A549 (cell line): Measurements from ENCODE around the gene PIP4K2A. TPM values are rescaled to one million over a fixed set of nuclear protein-coding genes. Genes with fewer than 3 reads are reported as not detected.

Experiments
- ATAC-seq, 2 experiments: fragments of 200-7000 bp in 1 of 2; fragments of >200 bp in 1 of 2; cut with Nextera tagmentation in 1 of 2; cut with Tn5 transposase in 1 of 2; 3 replicates each; pipeline versions ENCODE4 v1.8.0 to v1.9.1; 2018 to 2020; ENCODE audit warnings: mild to moderate bottlenecking in 1 of 2, moderate library complexity in 1 of 2
- CTCF ChIA-PET: fragments of 300-600 bp; sonication (Branson Sonifier 250); formaldehyde crosslinking; extraction: SDS; loops from one replicate; lab custom pipeline; 2021; ENCODE audit warnings: antibody characterized with exemption, inconsistent platforms; lab: Yijun Ruan, JAX
- POLR2A ChIA-PET: fragments of 350-600 bp; formaldehyde crosslinking; extraction: SDS; loops from one replicate; lab custom pipeline; 2021; ENCODE audit warnings: antibody characterized with exemption, inconsistent platforms; lab: Yijun Ruan, JAX
- DNase-seq, 2 experiments: peaks; one replicate each; pipeline versions ENCODE4 v3.0.0 to v3.0.0-alpha.2; 2011 to 2016; ENCODE audit warnings: low read depth in 1 of 2, low spot score in 1 of 2
- FAIRE-seq: peaks from 2 replicates; lab custom pipeline; 2011; peaks lifted over from hg19 to GRCh38; lab: Jason Lieb, UNC
- H3K27ac ChIP-seq, 2 experiments: fragments of >200 bp; sonication (Bioruptor Twin); formaldehyde crosslinking; 3 replicates each; pipeline ENCODE4 v1.5.1; 2016 to 2017
- H3K4me1 ChIP-seq: fragments of >200 bp; sonication (Bioruptor Twin); formaldehyde crosslinking; 3 replicates; pipeline ENCODE4 v1.6.1; 2016
- H3K4me2 ChIP-seq: fragments of >200 bp; sonication (Bioruptor Twin); formaldehyde crosslinking; 3 replicates; pipeline ENCODE4 v1.6.1; 2016
- H3K4me3 ChIP-seq: fragments of >200 bp; sonication (Bioruptor Twin); formaldehyde crosslinking; 3 replicates; pipeline ENCODE4 v1.5.1; 2016
- H3K9me3 ChIP-seq: fragments of >200 bp; sonication (Bioruptor Twin); formaldehyde crosslinking; 3 replicates; pipeline ENCODE4 v1.6.1; 2016
- ATOH8 ChIP-seq: fragments of 250-450 bp; sonication (Bioruptor Pico); IDR thresholded peaks from 2 replicates; pipeline ENCODE4 v1.5.0; 2020; ENCODE audit warnings: low read depth, mild to moderate bottlenecking, moderate library complexity
- BHLHE40 ChIP-seq: IDR thresholded peaks from 2 replicates; pipeline ENCODE4 v1.6.1; 2012; ENCODE audit warnings: low read depth, low read length, inconsistent platforms
- CBX2 ChIP-seq: fragments of 200-600 bp; sonication (generic); IDR thresholded peaks from 2 replicates; pipeline ENCODE4 v1.6.1; 2016; ENCODE audit warnings: low read depth, mild to moderate bottlenecking, borderline replicate concordance
- CBX8 ChIP-seq: fragments of 200-600 bp; sonication (generic); IDR thresholded peaks from 2 replicates; pipeline ENCODE4 v1.6.1; 2016
- EHMT2 ChIP-seq: fragments of 200-600 bp; sonication (generic); IDR thresholded peaks from 2 replicates; pipeline ENCODE4 v1.6.1; 2016; ENCODE audit warnings: antibody characterized with exemption, low read depth, mild to moderate bottlenecking, moderate library complexity
- JUN ChIP-seq, 2 experiments: fragments of >200 bp; sonication (Bioruptor Twin); formaldehyde crosslinking; IDR thresholded peaks; 2 replicates in 1 of 2; 3 replicates in 1 of 2; pipeline ENCODE4 v1.6.1; 2016 to 2017
- KDM5A ChIP-seq: fragments of 200-600 bp; sonication (generic); IDR thresholded peaks from 2 replicates; pipeline ENCODE4 v1.6.1; 2016; ENCODE audit warnings: antibody characterized with exemption, mild to moderate bottlenecking
- MAFK ChIP-seq: fragments of 450-650 bp; IDR thresholded peaks from 2 replicates; pipeline ENCODE4 v1.6.1; 2014; ENCODE audit not compliant: partially characterized antibody
- PHF8 ChIP-seq: fragments of 200-600 bp; sonication (generic); IDR thresholded peaks from 2 replicates; pipeline ENCODE4 v1.6.1; 2016; ENCODE audit warnings: low read depth, mild to moderate bottlenecking, antibody characterized with exemption, moderate library complexity, borderline replicate concordance
- RAD21 ChIP-seq, 2 experiments: fragments of >200 bp in 1 of 2; sonication (Bioruptor Twin) in 1 of 2; formaldehyde crosslinking in 1 of 2; IDR thresholded peaks in 1 of 2; conservative IDR thresholded peaks in 1 of 2; 2 replicates in 1 of 2; 3 replicates in 1 of 2; pipeline ENCODE4 v1.6.1; 2012 to 2018; ENCODE audit warnings: inconsistent platforms in 1 of 2
- RARB ChIP-seq: fragments of 250-450 bp; sonication (Bioruptor Pico); IDR thresholded peaks from 2 replicates; pipeline ENCODE4 v1.8.0; 2021; ENCODE audit warnings: mild to moderate bottlenecking, moderate library complexity
- RNF2 ChIP-seq: fragments of 200-600 bp; sonication (generic); IDR thresholded peaks from 2 replicates; pipeline ENCODE4 v1.6.1; 2016; ENCODE audit warnings: low read depth, mild to moderate bottlenecking, antibody characterized with exemption, moderate library complexity, borderline replicate concordance
- SMC3 ChIP-seq: fragments of >200 bp; sonication (Bioruptor Twin); formaldehyde crosslinking; IDR thresholded peaks from 3 replicates; pipeline ENCODE4 v1.6.1; 2018; ENCODE audit warnings: inconsistent platforms
- ZFP36 ChIP-seq: fragments of 450-650 bp; IDR thresholded peaks from 2 replicates; pipeline ENCODE4 v1.6.1; 2014; ENCODE audit warnings: borderline replicate concordance; ENCODE audit not compliant: partially characterized antibody
- WGBS: methylation state at CpG from one replicate; pipeline ENCODE4 v1.1.6; 2017; ENCODE audit errors: missing lambda C conversion rate; 5-methylcytosine and 5-hydroxymethylcytosine counted together
- polyA plus RNA-seq, 4 experiments: library from polyadenylated mRNA; depleted of rRNA in 3 of 4; stranded (reverse); fragments of >200 nt; fragmentation: RNase III in 1 of 4; extraction: RNeasy Plus Mini Kit Qiagen cat#74134 plus additional on column Dnase treatment in 1 of 4; gene quantifications; 2 replicates in 3 of 4; 3 replicates in 1 of 4; pipeline ENCODE4 v1.2.3, GENCODE V29; 2011 to 2017
- TF ChIP-seq, protein P1 (sequence below): fragments of >200 bp; sonication (Bioruptor Twin); formaldehyde crosslinking; IDR thresholded peaks from 3 replicates; pipeline ENCODE4 v1.5.1; 2016
- TF ChIP-seq, protein P2 (sequence below): fragments of 150-350 bp; IDR thresholded peaks from 2 replicates; pipeline ENCODE4 v1.6.1; 2014; ENCODE audit warnings: low read depth, mild to moderate bottlenecking, low read length
- TF ChIP-seq, protein P3 (sequence below): fragments of >200 bp; sonication (Bioruptor Twin); formaldehyde crosslinking; IDR thresholded peaks from 3 replicates; pipeline ENCODE4 v1.6.1; 2016
- TF ChIP-seq, protein P4 (sequence below): fragments of >200 bp; sonication (Bioruptor Twin); formaldehyde crosslinking; IDR thresholded peaks from 2 replicates; pipeline ENCODE4 v1.6.1; 2016

PIP4K2A gene
- polyA plus RNA-seq, 2 of the 4 experiments (the other 2 are of a cell fraction), result 23.1 to 24.0 TPM

DNA sequence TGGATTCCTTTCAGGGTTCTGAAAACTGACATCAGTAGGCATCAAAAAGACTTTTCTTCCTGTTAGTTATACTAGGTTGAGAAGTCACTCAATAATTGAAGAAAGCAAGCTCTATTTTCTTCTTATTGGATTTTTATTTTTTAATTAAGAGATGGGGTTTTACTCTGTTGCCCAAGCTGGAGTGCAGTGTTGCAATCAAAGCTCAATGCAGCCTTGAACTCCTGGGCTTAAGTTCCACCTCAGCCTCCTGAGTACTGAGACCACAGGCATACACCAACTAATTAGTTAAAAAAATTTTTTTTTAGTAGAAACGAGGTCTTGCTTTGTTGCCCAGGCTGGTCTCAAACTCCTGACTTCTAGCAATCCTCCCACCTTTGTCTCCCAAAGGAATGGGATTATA is 28.0 kb downstream of the PIP4K2A start:
- Histone ChIP-seq H3K27ac (no peak overlapping the region), H3K4me3 (no peak overlapping the region), H3K4me1 (peaks cover 48% of the 10 kb centered on the region)
- FAIRE-seq (no peak), DNase-seq (no peak)
- CTCF ChIA-PET, result no interaction called here
- TF ChIP-seq RNF2, result no peak
- TF ChIP-seq KDM5A, result no peak
- TF ChIP-seq PHF8, result no peak
- TF ChIP-seq CBX8, result no peak
- no peak for TF ChIP-seq RAD21 (conservative IDR thresholded peaks at IDR 0.05 in 1 of 2, IDR thresholded peaks at IDR 0.05 in 1 of 2)
- TF ChIP-seq ATOH8 (CRISPR knock-in tag), result no peak
- TF ChIP-seq JUN (IDR thresholded peaks at IDR 0.05), result no peak
- TF ChIP-seq, all 56 proteins: peak for 0
- Histone ChIP-seq H3K9me3 (no peaks in the 10 kb centered on the region), H3K4me2 (no peak overlapping the region)
- WGBS, result 85% methylated on average over 1 of the region's 1 CpG
- POLR2A ChIA-PET, result no interaction called here
- no peak for ATAC-seq

GRCh38 chr10:22685926-22686325 is 28.5 kb downstream of the PIP4K2A start:
- Histone ChIP-seq H3K27ac (no peak overlapping the region), H3K4me3 (no peak overlapping the region), H3K4me2 (no peak overlapping the region), H3K9me3 (no peaks in the 10 kb centered on the region), H3K4me1 (peaks cover 48% of the 10 kb centered on the region)
- TF ChIP-seq CBX2 (no peak), BHLHE40 (no peak), SMC3 (no peak), MAFK (peak; percentile 84), EHMT2 (no peak)
- TF ChIP-seq, protein P1, sequence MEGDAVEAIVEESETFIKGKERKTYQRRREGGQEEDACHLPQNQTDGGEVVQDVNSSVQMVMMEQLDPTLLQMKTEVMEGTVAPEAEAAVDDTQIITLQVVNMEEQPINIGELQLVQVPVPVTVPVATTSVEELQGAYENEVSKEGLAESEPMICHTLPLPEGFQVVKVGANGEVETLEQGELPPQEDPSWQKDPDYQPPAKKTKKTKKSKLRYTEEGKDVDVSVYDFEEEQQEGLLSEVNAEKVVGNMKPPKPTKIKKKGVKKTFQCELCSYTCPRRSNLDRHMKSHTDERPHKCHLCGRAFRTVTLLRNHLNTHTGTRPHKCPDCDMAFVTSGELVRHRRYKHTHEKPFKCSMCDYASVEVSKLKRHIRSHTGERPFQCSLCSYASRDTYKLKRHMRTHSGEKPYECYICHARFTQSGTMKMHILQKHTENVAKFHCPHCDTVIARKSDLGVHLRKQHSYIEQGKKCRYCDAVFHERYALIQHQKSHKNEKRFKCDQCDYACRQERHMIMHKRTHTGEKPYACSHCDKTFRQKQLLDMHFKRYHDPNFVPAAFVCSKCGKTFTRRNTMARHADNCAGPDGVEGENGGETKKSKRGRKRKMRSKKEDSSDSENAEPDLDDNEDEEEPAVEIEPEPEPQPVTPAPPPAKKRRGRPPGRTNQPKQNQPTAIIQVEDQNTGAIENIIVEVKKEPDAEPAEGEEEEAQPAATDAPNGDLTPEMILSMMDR, result no peak
- TF ChIP-seq, protein P2, sequence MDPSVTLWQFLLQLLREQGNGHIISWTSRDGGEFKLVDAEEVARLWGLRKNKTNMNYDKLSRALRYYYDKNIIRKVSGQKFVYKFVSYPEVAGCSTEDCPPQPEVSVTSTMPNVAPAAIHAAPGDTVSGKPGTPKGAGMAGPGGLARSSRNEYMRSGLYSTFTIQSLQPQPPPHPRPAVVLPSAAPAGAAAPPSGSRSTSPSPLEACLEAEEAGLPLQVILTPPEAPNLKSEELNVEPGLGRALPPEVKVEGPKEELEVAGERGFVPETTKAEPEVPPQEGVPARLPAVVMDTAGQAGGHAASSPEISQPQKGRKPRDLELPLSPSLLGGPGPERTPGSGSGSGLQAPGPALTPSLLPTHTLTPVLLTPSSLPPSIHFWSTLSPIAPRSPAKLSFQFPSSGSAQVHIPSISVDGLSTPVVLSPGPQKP, result no peak
- ATAC-seq (no peak), FAIRE-seq (no peak), DNase-seq (no peak)
- CTCF ChIA-PET, result no interaction called here
- POLR2A ChIA-PET, result no interaction called here
- WGBS, result 84% methylated on average over 8 of the region's 8 CpGs

- H3K4me1 ChIP-seq, result peaks cover 45% of the 10 kb centered on the region
- H3K27ac ChIP-seq, result peak overlapping the region in 1 of 2 experiments; percentile 24; a peak in 1 of 6 replicates
- ATAC-seq (no peak), DNase-seq (no peak), FAIRE-seq (no peak)
- CTCF ChIA-PET, result no interaction called here
- TF ChIP-seq, protein P2, result no peak
- TF ChIP-seq RNF2 (no peak), RARB (CRISPR knock-in tag) (no peak), ZFP36 (no peak), SMC3 (no peak)
- TF ChIP-seq, protein P3, sequence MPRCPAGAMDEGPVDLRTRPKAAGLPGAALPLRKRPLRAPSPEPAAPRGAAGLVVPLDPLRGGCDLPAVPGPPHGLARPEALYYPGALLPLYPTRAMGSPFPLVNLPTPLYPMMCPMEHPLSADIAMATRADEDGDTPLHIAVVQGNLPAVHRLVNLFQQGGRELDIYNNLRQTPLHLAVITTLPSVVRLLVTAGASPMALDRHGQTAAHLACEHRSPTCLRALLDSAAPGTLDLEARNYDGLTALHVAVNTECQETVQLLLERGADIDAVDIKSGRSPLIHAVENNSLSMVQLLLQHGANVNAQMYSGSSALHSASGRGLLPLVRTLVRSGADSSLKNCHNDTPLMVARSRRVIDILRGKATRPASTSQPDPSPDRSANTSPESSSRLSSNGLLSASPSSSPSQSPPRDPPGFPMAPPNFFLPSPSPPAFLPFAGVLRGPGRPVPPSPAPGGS, result no peak
- TF ChIP-seq, protein P4, sequence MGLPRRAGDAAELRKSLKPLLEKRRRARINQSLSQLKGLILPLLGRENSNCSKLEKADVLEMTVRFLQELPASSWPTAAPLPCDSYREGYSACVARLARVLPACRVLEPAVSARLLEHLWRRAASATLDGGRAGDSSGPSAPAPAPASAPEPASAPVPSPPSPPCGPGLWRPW, result no peak
- no peaks in the 10 kb centered on the region for H3K9me3 ChIP-seq
- POLR2A ChIA-PET, result no interaction called here
- WGBS, result 92% methylated on average over 5 of the region's 5 CpGs
- no peak overlapping the region for H3K4me2 ChIP-seq
- no peak overlapping the region for H3K4me3 ChIP-seq
Observed at GRCh38 chr10:22684699-22685098, 29.7 kb downstream of the PIP4K2A start.
